IMR-90 (cell line): ENCODE measurements around the gene TRHDE.

Experiments used
- CEBPB ChIP-seq: IDR thresholded peaks from 2 replicates; pipeline ENCODE4 v1.6.1; 2012; ENCODE audit warnings: low read depth, low read length, improper control_type of control experiment
- MAFK ChIP-seq: IDR thresholded peaks from 2 replicates; pipeline ENCODE4 v1.6.1; 2012; ENCODE audit warnings: low read depth, low read length, improper control_type of control experiment
- MAZ ChIP-seq: IDR thresholded peaks from 2 replicates; pipeline ENCODE4 v1.6.1; 2012; ENCODE audit warnings: low read depth, mild to moderate bottlenecking, low read length, improper control_type of control experiment, moderate library complexity, borderline replicate concordance
- MXI1 ChIP-seq: IDR thresholded peaks from 2 replicates; pipeline ENCODE4 v1.6.1; 2012; ENCODE audit warnings: low read depth, mild to moderate bottlenecking, low read length, moderate library complexity, borderline replicate concordance
- POLR2A ChIP-seq: IDR thresholded peaks from 2 replicates; pipeline ENCODE4 v1.6.1; 2012; ENCODE audit warnings: mild to moderate bottlenecking, low read depth, low read length
- RAD21 ChIP-seq: IDR thresholded peaks from 2 replicates; pipeline ENCODE4 v1.6.1; 2012; ENCODE audit warnings: low read length, improper control_type of control experiment
- RFX5 ChIP-seq: IDR thresholded peaks from 2 replicates; pipeline ENCODE4 v1.8.0; 2012; ENCODE audit warnings: low read depth, mild to moderate bottlenecking, low read length, moderate library complexity
- SMC3 ChIP-seq: fragments of 150-350 bp; IDR thresholded peaks from 2 replicates; pipeline ENCODE4 v1.6.1; 2016; ENCODE audit warnings: low read depth, mild to moderate bottlenecking, antibody characterized with exemption, low read length, moderate library complexity
- TF ChIP-seq, protein P1 (sequence below): conservative IDR thresholded peaks from 2 replicates; pipeline ENCODE4 v1.5.1; 2012; ENCODE audit warnings: mild to moderate bottlenecking, low read depth, low read length, improper control_type of control experiment
- TF ChIP-seq, protein P2 (sequence below): fragments of 150-350 bp; IDR thresholded peaks from 2 replicates; pipeline ENCODE4 v1.6.1; 2017; ENCODE audit warnings: mild to moderate bottlenecking, antibody characterized with exemption, low read length, low read depth
- TF ChIP-seq, protein P3 (sequence below): fragments of 150-350 bp; IDR thresholded peaks from 2 replicates; pipeline ENCODE4 v1.6.1; 2016; ENCODE audit warnings: low read depth, mild to moderate bottlenecking, low read length, moderate library complexity, borderline replicate concordance

DNA sequence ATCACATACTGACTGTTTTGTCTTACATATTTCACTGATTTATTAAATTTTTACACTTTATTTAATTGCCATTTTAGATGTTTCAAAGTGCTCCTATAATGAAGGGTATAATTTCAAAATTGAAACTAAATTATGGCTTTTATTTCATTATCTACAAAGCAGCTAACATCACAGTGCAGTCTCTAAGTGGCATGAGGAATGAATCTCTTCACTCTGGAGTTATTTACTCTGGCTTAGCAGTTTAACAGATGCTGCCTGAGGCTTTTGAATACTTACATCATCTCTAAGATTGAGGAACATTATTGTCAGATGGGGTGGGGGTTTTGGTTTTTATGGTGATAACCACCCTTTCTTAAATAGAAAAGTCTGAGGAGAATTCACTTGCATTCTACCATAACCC, 386.4 kb downstream of the TRHDE start:
- TF ChIP-seq, protein P1, sequence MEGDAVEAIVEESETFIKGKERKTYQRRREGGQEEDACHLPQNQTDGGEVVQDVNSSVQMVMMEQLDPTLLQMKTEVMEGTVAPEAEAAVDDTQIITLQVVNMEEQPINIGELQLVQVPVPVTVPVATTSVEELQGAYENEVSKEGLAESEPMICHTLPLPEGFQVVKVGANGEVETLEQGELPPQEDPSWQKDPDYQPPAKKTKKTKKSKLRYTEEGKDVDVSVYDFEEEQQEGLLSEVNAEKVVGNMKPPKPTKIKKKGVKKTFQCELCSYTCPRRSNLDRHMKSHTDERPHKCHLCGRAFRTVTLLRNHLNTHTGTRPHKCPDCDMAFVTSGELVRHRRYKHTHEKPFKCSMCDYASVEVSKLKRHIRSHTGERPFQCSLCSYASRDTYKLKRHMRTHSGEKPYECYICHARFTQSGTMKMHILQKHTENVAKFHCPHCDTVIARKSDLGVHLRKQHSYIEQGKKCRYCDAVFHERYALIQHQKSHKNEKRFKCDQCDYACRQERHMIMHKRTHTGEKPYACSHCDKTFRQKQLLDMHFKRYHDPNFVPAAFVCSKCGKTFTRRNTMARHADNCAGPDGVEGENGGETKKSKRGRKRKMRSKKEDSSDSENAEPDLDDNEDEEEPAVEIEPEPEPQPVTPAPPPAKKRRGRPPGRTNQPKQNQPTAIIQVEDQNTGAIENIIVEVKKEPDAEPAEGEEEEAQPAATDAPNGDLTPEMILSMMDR = no peak
- TF ChIP-seq CEBPB (no peak), POLR2A (no peak), MXI1 (no peak), RAD21 (no peak), RFX5 (no peak), MAFK (no peak), MAZ (no peak), SMC3 (no peak)
- TF ChIP-seq, protein P2, sequence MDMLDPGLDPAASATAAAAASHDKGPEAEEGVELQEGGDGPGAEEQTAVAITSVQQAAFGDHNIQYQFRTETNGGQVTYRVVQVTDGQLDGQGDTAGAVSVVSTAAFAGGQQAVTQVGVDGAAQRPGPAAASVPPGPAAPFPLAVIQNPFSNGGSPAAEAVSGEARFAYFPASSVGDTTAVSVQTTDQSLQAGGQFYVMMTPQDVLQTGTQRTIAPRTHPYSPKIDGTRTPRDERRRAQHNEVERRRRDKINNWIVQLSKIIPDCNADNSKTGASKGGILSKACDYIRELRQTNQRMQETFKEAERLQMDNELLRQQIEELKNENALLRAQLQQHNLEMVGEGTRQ = no peak
- TF ChIP-seq, protein P3, sequence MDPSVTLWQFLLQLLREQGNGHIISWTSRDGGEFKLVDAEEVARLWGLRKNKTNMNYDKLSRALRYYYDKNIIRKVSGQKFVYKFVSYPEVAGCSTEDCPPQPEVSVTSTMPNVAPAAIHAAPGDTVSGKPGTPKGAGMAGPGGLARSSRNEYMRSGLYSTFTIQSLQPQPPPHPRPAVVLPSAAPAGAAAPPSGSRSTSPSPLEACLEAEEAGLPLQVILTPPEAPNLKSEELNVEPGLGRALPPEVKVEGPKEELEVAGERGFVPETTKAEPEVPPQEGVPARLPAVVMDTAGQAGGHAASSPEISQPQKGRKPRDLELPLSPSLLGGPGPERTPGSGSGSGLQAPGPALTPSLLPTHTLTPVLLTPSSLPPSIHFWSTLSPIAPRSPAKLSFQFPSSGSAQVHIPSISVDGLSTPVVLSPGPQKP = no peak
